Mesenteric fat pad (tissue), 1 donor: ENCODE measurements around the gene PDGFB. TPM values are rescaled to one million over a fixed set of nuclear protein-coding genes. Genes with fewer than 3 reads are reported as not detected.

ENCODE experiments used
- DNase-seq: peaks from one replicate; pipeline ENCODE4 v3.0.0-alpha.2; 2020; ENCODE audit warnings: low spot score
- total RNA-seq: library from RNA; stranded (reverse); fragmentation: NEBNext Ultra II Directional; extraction: Animal tissue kit (Norgen Biotek cat#: 25700); gene quantifications from one replicate; pipeline ENCODE4 v1.2.1, GENCODE V29; 2021
- donor health status: DM: yes; HTN: yes; CAD: no.

PDGFB gene
- total RNA-seq, 1 donor from 2014 or later: 38.0 TPM

DNA sequence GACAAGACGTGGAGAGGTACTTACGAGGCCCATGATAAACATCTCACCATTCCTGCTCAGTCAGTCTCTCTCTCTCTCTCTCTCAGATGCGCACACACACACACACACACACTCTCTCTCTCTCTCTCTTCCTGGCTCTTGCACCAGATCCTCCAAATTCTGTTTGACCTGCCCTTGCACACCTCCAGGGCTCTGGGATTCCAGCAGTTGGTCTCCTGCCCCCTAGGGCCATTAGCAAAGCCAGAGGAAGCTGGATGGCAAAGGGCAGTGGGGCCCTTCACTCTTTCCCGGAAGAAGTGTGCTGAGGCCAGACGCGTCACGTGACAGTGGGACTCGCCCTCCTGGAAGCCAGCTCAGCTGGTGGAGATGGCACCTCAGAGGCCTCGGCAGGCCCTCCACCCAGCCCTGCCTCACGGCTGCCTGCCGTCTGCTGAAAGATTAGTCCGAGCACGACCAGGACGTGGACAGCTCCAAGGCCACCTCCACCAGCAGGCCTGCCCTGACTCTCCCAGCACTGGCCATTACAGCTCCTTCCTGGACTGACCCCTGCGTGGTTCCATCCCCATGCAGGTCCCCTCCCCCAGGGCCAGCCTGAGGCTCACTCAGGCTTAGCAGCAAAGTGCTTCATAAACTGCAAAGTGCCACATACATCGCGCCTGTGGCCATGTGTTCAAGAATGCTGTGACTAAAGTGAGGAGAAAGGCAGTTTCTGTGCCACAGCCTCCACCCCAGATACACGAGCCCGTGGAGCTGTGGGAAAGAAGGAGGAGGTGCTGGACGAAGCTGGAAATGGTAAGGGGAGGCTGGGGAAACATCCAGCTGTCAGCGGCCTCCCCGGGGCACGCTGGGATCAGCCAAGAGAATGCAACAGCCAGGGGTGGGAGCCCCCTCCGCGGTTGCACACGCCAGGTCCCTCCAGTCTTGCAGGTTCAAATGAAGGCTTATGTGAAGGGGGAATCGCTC, 3.7 kb downstream of the PDGFB start:
- no peak for DNase-seq

GRCh38 chr22:39239561-39240423, 5.0 kb downstream of the PDGFB start:
- no peak for DNase-seq

GRCh38 chr22:39238966-39239505, 5.7 kb downstream of the PDGFB start:
- DNase-seq: no peak

DNA sequence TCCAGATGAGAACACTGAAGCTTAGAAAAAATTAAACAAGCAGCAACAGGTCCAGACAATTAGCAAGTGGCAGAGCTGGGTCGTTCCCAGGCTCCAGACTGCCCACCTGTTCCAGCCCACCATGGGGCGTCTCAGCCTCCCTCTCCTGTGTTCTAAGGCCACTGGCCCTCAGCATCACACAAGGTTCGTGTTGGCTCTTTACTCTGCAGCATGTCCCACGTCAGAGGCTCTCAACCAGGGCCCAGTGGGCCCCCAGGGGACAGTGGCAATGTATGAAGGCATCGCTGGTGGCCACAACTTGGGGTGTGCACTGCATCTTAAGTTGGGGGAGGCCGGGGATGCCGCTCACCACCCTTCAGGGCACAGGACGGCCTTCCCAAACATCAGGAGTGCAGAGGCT, 6.2 kb downstream of the PDGFB start:
- no peak for DNase-seq

DNA sequence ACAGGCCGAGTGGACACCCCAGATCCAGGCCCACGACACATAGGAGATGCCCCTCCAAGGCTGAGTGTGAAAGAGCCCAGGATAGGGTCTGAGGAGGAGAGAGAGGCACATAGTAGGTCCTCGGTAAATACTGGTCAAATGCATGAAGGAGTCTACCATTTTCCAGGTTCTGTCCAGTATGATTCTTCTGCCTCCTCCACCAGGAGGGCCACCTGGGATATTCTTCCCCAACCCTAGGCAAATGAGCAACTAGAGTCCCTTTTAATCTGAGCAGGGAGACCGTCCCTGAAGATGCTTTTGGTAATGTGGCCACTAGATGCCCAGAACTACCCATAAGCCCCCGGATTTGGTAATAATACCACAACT, 6.7 kb downstream of the PDGFB start:
- no peak for DNase-seq

GRCh38 chr22:39237318-39238100, 7.3 kb downstream of the PDGFB start:
- DNase-seq: no peak

GRCh38 chr22:39236321-39237317, 8.2 kb downstream of the PDGFB start:
- no peak for DNase-seq

GRCh38 chr22:39234867-39235687, 9.7 kb downstream of the PDGFB start:
- DNase-seq: no peak

- no peak for DNase-seq
These were observed 10.4 kb downstream of the PDGFB start for GRCh38 chr22:39234472-39234787.

- DNase-seq: no peak
These were observed 10.9 kb downstream of the PDGFB start for GRCh38 chr22:39233710-39234471.

GRCh38 chr22:39232806-39233709, 11.7 kb downstream of the PDGFB start:
- no peak for DNase-seq

- DNase-seq: no peak
These were observed 12.5 kb downstream of the PDGFB start for GRCh38 chr22:39232246-39232645.

DNA sequence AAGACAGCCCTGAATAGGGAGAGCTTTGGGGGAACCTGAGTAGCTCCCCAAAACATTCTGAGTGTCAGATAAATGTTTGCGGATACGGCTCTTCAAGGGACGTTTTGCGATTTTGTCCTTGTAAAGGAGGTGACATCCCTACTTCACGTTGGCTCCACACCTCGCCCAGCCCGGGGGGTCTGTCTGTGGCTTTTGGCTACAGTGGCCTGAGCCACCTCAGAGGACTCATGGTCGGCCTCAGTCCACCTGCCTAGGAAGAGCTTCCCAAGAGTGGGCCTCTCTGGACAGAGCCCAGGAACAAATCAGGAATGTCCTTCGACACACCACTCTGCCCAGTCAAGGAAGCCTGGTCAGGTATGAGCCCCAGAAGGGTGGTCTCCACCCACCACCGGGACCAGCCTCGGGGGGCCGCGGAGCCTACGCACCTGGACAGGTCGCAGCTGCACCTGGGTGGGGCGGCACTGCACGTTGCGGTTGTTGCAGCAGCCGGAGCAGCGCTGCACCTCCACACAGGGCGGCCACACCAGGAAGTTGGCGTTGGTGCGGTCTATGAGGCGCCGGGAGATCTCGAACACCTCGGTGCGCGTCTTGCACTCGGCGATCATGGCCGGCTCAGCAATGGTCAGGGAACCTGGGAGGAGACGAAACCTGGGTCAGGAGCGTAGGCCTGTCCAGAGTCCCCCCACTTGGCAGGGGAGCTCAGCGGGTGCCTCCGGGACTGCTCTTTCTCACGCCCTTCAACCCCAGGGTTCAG, 13.4 kb downstream of the PDGFB start:
- DNase-seq: no peak

GRCh38 chr22:39230261-39231196, 14.3 kb downstream of the PDGFB start:
- DNase-seq: no peak

- DNase-seq: no peak
These were observed 15.0 kb downstream of the PDGFB start for GRCh38 chr22:39229688-39230260.
